ENCODE measurements around the gene ANKS1A.

Gene ANKS1A

GRCh38 chr6:35014341-35014740 is 125.3 kb downstream of the ANKS1A start:
- TF ChIP-seq CTCF (conservative IDR thresholded peaks at IDR 0.05), result no peak
- H3K27ac ChIP-seq, result no peak overlapping the region

- no peak for TF ChIP-seq CTCF (conservative IDR thresholded peaks at IDR 0.05)
- H3K27ac ChIP-seq, result no peak overlapping the region
Observed at GRCh38 chr6:35014786-35015185, 125.7 kb downstream of the ANKS1A start.

DNA sequence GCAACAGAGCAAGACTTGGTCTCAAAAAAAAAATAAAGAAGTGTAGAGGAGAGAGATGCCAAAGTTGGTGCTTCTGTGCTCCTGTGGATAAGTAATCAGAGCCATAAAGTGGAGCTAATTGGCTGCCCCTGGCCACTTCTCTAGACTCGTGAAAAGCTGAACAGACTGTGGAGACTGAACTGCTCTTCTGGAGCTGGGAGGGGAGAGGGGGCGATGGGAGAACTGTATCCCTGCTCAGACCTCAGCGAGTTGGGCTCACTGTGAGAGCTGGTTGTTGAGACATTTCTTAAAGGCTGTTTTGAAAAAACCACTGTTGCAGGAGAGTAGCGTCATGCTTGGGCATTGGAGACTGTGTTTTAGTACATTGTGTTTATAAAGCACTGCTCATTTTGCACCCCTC is 126.4 kb downstream of the ANKS1A start:
- no peak for TF ChIP-seq CTCF (conservative IDR thresholded peaks at IDR 0.05)
- H3K27ac ChIP-seq, result no peak overlapping the region

GRCh38 chr6:35015996-35016395 is 126.9 kb downstream of the ANKS1A start:
- H3K27ac ChIP-seq, result no peak overlapping the region
- no peak for TF ChIP-seq CTCF (conservative IDR thresholded peaks at IDR 0.05)

DNA sequence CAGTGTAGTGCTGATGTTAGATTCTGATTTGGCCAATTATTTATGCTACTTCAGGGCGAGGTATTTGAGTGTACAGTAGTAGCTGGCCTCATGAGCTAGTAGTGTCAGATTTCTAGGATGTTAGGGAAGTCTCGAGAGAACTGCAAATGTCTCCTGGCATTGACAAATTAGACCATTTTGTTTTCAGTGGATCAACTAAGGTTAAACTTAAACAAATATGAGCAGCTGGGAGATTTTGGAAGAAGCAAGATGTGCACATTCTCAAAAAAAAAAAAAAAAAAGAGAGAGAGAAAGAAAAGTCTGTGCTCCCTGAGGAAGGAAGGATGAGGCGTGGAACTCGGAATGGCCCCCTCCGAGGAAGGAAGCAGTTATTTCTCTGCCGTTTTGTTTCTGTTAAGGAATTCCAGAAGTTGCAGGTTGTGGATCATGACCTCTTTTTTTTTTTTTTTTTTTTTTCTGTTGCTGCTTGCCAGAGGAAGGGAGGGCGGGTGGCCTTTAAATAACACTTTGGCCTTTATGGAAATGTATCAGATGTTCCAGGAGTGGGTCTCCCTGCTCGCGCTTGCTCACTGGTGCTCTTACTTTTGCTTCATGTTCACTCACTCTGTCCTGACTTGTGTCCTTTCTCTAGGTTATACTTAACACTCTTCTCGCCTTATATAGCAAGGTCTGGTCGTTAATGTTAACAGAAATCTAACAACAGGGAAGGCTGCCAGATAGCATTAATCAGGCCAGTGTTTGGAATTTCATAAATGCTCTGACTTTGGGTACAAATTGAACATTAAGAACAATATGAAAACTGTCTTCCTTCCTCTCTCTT is 127.7 kb downstream of the ANKS1A start:
- no peak for TF ChIP-seq CTCF (conservative IDR thresholded peaks at IDR 0.05)
- H3K27ac ChIP-seq, result no peak overlapping the region; the same call in 1 of the 2 replicates

- H3K27ac ChIP-seq, result no peak overlapping the region
- no peak for TF ChIP-seq CTCF (conservative IDR thresholded peaks at IDR 0.05)
Observed at GRCh38 chr6:35017411-35018181, 128.5 kb downstream of the ANKS1A start.

DNA sequence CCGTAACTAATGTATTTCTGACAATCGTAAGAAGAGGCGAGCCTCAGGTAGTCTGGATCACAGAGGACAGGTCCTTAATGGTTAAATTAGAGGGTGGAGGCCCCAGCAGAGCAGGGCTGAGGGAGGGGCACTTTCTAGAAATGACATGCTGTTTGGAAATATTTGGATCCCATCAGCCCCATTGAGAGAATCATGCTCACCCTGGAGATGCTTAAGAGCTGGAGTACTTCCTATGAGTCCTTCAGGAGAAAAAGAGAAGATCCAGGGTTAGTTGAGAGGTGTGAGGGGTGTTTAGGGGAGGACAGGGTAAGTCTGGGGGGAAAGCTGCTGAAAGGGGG is 129.1 kb downstream of the ANKS1A start:
- no peak overlapping the region for H3K27ac ChIP-seq
- TF ChIP-seq CTCF (conservative IDR thresholded peaks at IDR 0.05), result no peak
